ENCODE measurements around the gene ERGIC1.
"Not testable (repeated sequence)": the region's sequence is repeated elsewhere in the genome, so short reads cannot be mapped to it uniquely, and the experiment has no call there.

ERGIC1 gene

GRCh38 chr5:172801179-172801671, 32.8 kb upstream of the ERGIC1 start:
- DNase-seq: no peak

- DNase-seq: no peak
Observed at GRCh38 chr5:172802112-172802511, 31.9 kb upstream of the ERGIC1 start.

- no peak for DNase-seq
Observed at GRCh38 chr5:172802567-172803176, 31.4 kb upstream of the ERGIC1 start.

GRCh38 chr5:172805018-172805683, 28.9 kb upstream of the ERGIC1 start:
- no peak for DNase-seq

- no peak for DNase-seq
Observed at GRCh38 chr5:172805736-172806255, 28.3 kb upstream of the ERGIC1 start.

- DNase-seq: peak; percentile 58
Observed at GRCh38 chr5:172806897-172807672, 27.0 kb upstream of the ERGIC1 start.

- no peak for DNase-seq
Observed at GRCh38 chr5:172807766-172808311, 26.2 kb upstream of the ERGIC1 start.

GRCh38 chr5:172809774-172810173, 24.3 kb upstream of the ERGIC1 start:
- no peak for DNase-seq

- DNase-seq: not testable (repeated sequence)
Observed at GRCh38 chr5:172810996-172811395, 23.1 kb upstream of the ERGIC1 start.

GRCh38 chr5:172815631-172816030, 18.4 kb upstream of the ERGIC1 start:
- DNase-seq: no peak

- DNase-seq: no peak
Observed at GRCh38 chr5:172816925-172817562, 17.0 kb upstream of the ERGIC1 start.

GRCh38 chr5:172817664-172818063, 16.4 kb upstream of the ERGIC1 start:
- no peak for DNase-seq

- no peak for DNase-seq
Observed at GRCh38 chr5:172818081-172818480, 16.0 kb upstream of the ERGIC1 start.

- DNase-seq: no peak
Observed at GRCh38 chr5:172819569-172819968, 14.5 kb upstream of the ERGIC1 start.

- no peak for DNase-seq
Observed at GRCh38 chr5:172820046-172820767, 13.8 kb upstream of the ERGIC1 start.

- no peak for DNase-seq
Observed at GRCh38 chr5:172821340-172821985, 12.6 kb upstream of the ERGIC1 start.

GRCh38 chr5:172823840-172824362, 10.2 kb upstream of the ERGIC1 start:
- DNase-seq: no peak

GRCh38 chr5:172825610-172826204, 8.3 kb upstream of the ERGIC1 start:
- no peak for DNase-seq

GRCh38 chr5:172827841-172828240, 6.2 kb upstream of the ERGIC1 start:
- DNase-seq: no peak

- no peak for DNase-seq
Observed at GRCh38 chr5:172828911-172829431, 5.1 kb upstream of the ERGIC1 start.
